SK-N-SH (cell line): ENCODE data around the gene SMIM11. TPM values are rescaled to one million over a fixed set of nuclear protein-coding genes. Genes with fewer than 3 reads are reported as not detected.
"Not testable (repeated sequence)": the region's sequence is repeated elsewhere in the genome, so short reads cannot be mapped to it uniquely, and the experiment has no call there.

Experiments used
- CTCF ChIA-PET: fragments of 300-600, 350-600 bp; formaldehyde crosslinking; extraction: SDS; loops from one replicate; lab custom pipeline; 2021; lab: Yijun Ruan, JAX
- POLR2A ChIA-PET: fragments of 350-600 bp; sonication (Branson Sonifier 250); formaldehyde crosslinking; extraction: SDS; loops from one replicate; lab custom pipeline; 2020; ENCODE audit warnings: antibody characterized with exemption, inconsistent platforms; lab: Yijun Ruan, JAX
- DNase-seq: peaks from one replicate; pipeline ENCODE4 v3.0.0; 2012
- H2AFZ ChIP-seq: fragments of 200-600 bp; sonication (generic); 2 replicates; pipeline ENCODE4 v1.8.1; 2016; ENCODE audit warnings: antibody characterized with exemption, mild to moderate bottlenecking, low read depth
- H3F3A ChIP-seq: fragments of 200-600 bp; sonication (generic); replicated peaks from 2 replicates; pipeline ENCODE3; 2016; ENCODE audit warnings: antibody characterized with exemption, mild to moderate bottlenecking; ENCODE audit not compliant: insufficient read depth
- H3K27ac ChIP-seq, 2 experiments: fragments of 200-500 bp in 1 of 2; fragments of 200-600 bp in 1 of 2; sonication (Bioruptor generic) in 1 of 2; sonication (generic), shearing (Covaris generic) in 1 of 2; 2 replicates each; pipeline versions ENCODE4 v1.5.1 to v1.6.1; 2014 to 2016; ENCODE audit warnings: low read depth in 2 of 2, inconsistent platforms in 1 of 2, low read length in 1 of 2, mild to moderate bottlenecking in 1 of 2, mixed read lengths in 1 of 2
- H3K27me3 ChIP-seq: fragments of 200-600 bp; sonication (generic), shearing (Covaris generic); 2 replicates; pipeline ENCODE4 v1.6.1; 2016; ENCODE audit warnings: mixed run types; ENCODE audit not compliant: insufficient read depth
- H3K36me3 ChIP-seq, 2 experiments: fragments of 200-500 bp in 1 of 2; fragments of 200-600 bp in 1 of 2; sonication (Bioruptor generic) in 1 of 2; sonication (generic) in 1 of 2; replicated peaks in 1 of 2; 2 replicates each; pipeline versions ENCODE3 to v1.5.1; 2014 to 2016; ENCODE audit warnings: low read length in 1 of 2, mild to moderate bottlenecking in 1 of 2; ENCODE audit not compliant: insufficient read depth in 2 of 2, control insufficient read depth in 1 of 2
- H3K4me1 ChIP-seq, 2 experiments: fragments of 200-500 bp in 1 of 2; fragments of 200-600 bp in 1 of 2; sonication (Bioruptor generic) in 1 of 2; sonication (generic), shearing (Covaris generic) in 1 of 2; 2 replicates each; pipeline versions ENCODE4 v1.5.1 to v1.6.1; 2014 to 2016; ENCODE audit warnings: low read depth in 1 of 2, low read length in 1 of 2, mixed run types in 1 of 2; ENCODE audit not compliant: insufficient read depth in 2 of 2, control insufficient read depth in 1 of 2
- H3K4me2 ChIP-seq: fragments of 200-600 bp; sonication (generic), shearing (Covaris generic); 2 replicates; pipeline ENCODE4 v1.6.1; 2017; ENCODE audit warnings: mixed run types
- H3K4me3 ChIP-seq, 2 experiments: fragments of 200-500 bp in 1 of 2; fragments of 200-600 bp in 1 of 2; sonication (Bioruptor generic) in 1 of 2; sonication (generic), shearing (Covaris generic) in 1 of 2; 2 replicates each; pipeline versions ENCODE4 v1.5.1 to v1.8.1; 2014 to 2016; ENCODE audit warnings: low read depth in 2 of 2, inconsistent platforms in 1 of 2, low read length in 1 of 2, mild to moderate bottlenecking in 1 of 2, mixed read lengths in 1 of 2, moderate library complexity in 1 of 2
- H3K79me2 ChIP-seq: fragments of 200-600 bp; sonication (generic); 2 replicates; pipeline ENCODE4 v1.8.1; 2017; ENCODE audit warnings: mild to moderate bottlenecking; ENCODE audit not compliant: insufficient read depth
- H3K9ac ChIP-seq: fragments of 200-600 bp; sonication (generic); 2 replicates; pipeline ENCODE4 v1.6.1; 2017; ENCODE audit warnings: mixed run types
- H3K9me2 ChIP-seq: fragments of 200-600 bp; sonication (generic); 2 replicates; pipeline ENCODE4 v1.6.1; 2017; ENCODE audit warnings: mixed run types
- H3K9me3 ChIP-seq: fragments of 200-600 bp; sonication (generic); 2 replicates; pipeline ENCODE4 v1.6.1; 2017; ENCODE audit warnings: mixed run types, mild to moderate bottlenecking, moderate library complexity
- H4K20me1 ChIP-seq: fragments of 200-600 bp; sonication (generic); 2 replicates; pipeline ENCODE4 v1.6.1; 2017; ENCODE audit warnings: mild to moderate bottlenecking, mixed run types; ENCODE audit not compliant: insufficient read depth
- CTCF ChIP-seq: fragments of 200-600 bp; sonication (generic); IDR thresholded peaks from 2 replicates; pipeline ENCODE4 v1.6.1; 2017; ENCODE audit warnings: antibody characterized with exemption, mild to moderate bottlenecking, moderate library complexity
- GABPA ChIP-seq: IDR thresholded peaks from 2 replicates; pipeline ENCODE4 v1.4.0; 2012; ENCODE audit warnings: low read depth, mild to moderate bottlenecking
- IRF3 ChIP-seq: fragments of 150-350 bp; IDR thresholded peaks from 2 replicates; pipeline ENCODE4 v1.6.1; 2016; ENCODE audit warnings: mild to moderate bottlenecking, low read depth, low read length
- MAX ChIP-seq: IDR thresholded peaks from 2 replicates; pipeline ENCODE4 v1.4.0; 2012; ENCODE audit warnings: low read depth
- MEF2A ChIP-seq: IDR thresholded peaks from 2 replicates; pipeline ENCODE4 v1.4.0; 2012; ENCODE audit warnings: low read depth, borderline replicate concordance
- NFIC ChIP-seq: IDR thresholded peaks from 2 replicates; pipeline ENCODE4 v1.4.0; 2012; ENCODE audit warnings: borderline replicate concordance
- NRF1 ChIP-seq: IDR thresholded peaks from 2 replicates; pipeline ENCODE4 v1.6.1; 2012; ENCODE audit warnings: low read depth, mild to moderate bottlenecking, low read length
- RAD21 ChIP-seq: IDR thresholded peaks from 2 replicates; pipeline ENCODE4 v1.6.1; 2012; ENCODE audit warnings: mild to moderate bottlenecking, low read length
- RFX5 ChIP-seq: IDR thresholded peaks from 2 replicates; pipeline ENCODE4 v1.6.1; 2012; ENCODE audit warnings: mild to moderate bottlenecking, improper control_type of control experiment, low read length
- ZBTB33 ChIP-seq: IDR thresholded peaks from 2 replicates; pipeline ENCODE4 v1.4.0; 2012; ENCODE audit warnings: low read depth, borderline replicate concordance
- WGBS: methylation state at CpG from one replicate; pipeline ENCODE4 v1.1.6; 2017; ENCODE audit warnings: low lambda C conversion rate; 5-methylcytosine and 5-hydroxymethylcytosine counted together
- polyA plus RNA-seq, 3 experiments: library from polyadenylated mRNA; depleted of rRNA; stranded (reverse); fragments of >200 nt; gene quantifications; 2 replicates each; pipeline ENCODE4 v1.2.3, GENCODE V29; 2012

Gene SMIM11
- polyA plus RNA-seq, 1 of the 3 experiments (the other 2 are of a cell fraction), result 15.0 TPM

GRCh38 chr21:34372321-34372720 is 3.0 kb upstream of the SMIM11 start:
- 72% methylated on average over 5 of the region's 5 CpGs for WGBS
- TF ChIP-seq ZBTB33 (no peak), MEF2A (no peak), CTCF (no peak), IRF3 (no peak), NRF1 (no peak), MAX (no peak), GABPA (no peak), RAD21 (no peak), NFIC (no peak), RFX5 (no peak)
- Histone ChIP-seq H3K27me3 (no peaks in the 10 kb centered on the region; the same call in 1 of the 2 replicates), H3K9ac (no peak overlapping the region), H3K79me2 (no peaks in the 10 kb centered on the region), H3K36me3 (no peaks in the 10 kb centered on the region), H3K27ac (no peak overlapping the region), H2AFZ (no peak overlapping the region), H3K9me3 (no peaks in the 10 kb centered on the region), H4K20me1 (no peaks in the 10 kb centered on the region), H3K4me1 (no peaks in the 10 kb centered on the region), H3K9me2 (no peaks in the 10 kb centered on the region), H3F3A (no peaks in the 10 kb centered on the region), H3K4me3 (no peak overlapping the region), H3K4me2 (no peak overlapping the region)
- POLR2A ChIA-PET, result no interaction called here
- DNase-seq, result no peak
- CTCF ChIA-PET, result interaction anchor here (2.7 kb wide), 1 partner anchor 10 kb away, joined by 13 read pairs; no protein-coding TSS in a partner anchor

GRCh38 chr21:34374462-34374861 is 845 bp upstream of the SMIM11 start:
- H3K36me3 ChIP-seq, POLR2A ChIA-PET, H3F3A ChIP-seq, H3K79me2 ChIP-seq, H3K4me2 ChIP-seq, DNase-seq, H3K27me3 ChIP-seq, H4K20me1 ChIP-seq, H3K4me3 ChIP-seq, H3K9me3 ChIP-seq, H3K4me1 ChIP-seq, H3K27ac ChIP-seq, H3K9me2 ChIP-seq, H3K9ac ChIP-seq, H2AFZ ChIP-seq: not testable (repeated sequence)
- no CpG with 5 or more reads among the region's 8 CpGs for WGBS
- CTCF ChIA-PET, result interaction anchor here (2.7 kb wide), 1 partner anchor 12 kb away, joined by 13 read pairs; no protein-coding TSS in a partner anchor

- H3K36me3 ChIP-seq, H2AFZ ChIP-seq, H3K79me2 ChIP-seq, CTCF ChIA-PET, H3K4me3 ChIP-seq, H3K4me2 ChIP-seq, POLR2A ChIA-PET, H3F3A ChIP-seq, H4K20me1 ChIP-seq, DNase-seq, H3K27me3 ChIP-seq, H3K9me2 ChIP-seq, H3K9me3 ChIP-seq, H3K27ac ChIP-seq, H3K4me1 ChIP-seq, H3K9ac ChIP-seq: not testable (repeated sequence)
- no CpG with 5 or more reads among the region's 33 CpGs for WGBS
These were observed 289 bp downstream of the SMIM11 start for GRCh38 chr21:34375619-34375972.

- no CpG with 5 or more reads among the region's 2 CpGs for WGBS
- H3K9me2 ChIP-seq, CTCF ChIA-PET, H4K20me1 ChIP-seq, DNase-seq, H3K79me2 ChIP-seq, H3K36me3 ChIP-seq, H3K9ac ChIP-seq, POLR2A ChIA-PET, H3K4me1 ChIP-seq, H3K9me3 ChIP-seq, H3F3A ChIP-seq, H2AFZ ChIP-seq, H3K4me3 ChIP-seq, H3K4me2 ChIP-seq, H3K27ac ChIP-seq, H3K27me3 ChIP-seq: not testable (repeated sequence)
These were observed 7.8 kb downstream of the SMIM11 start for GRCh38 chr21:34383138-34383537.
